Neural progenitor cell (in vitro differentiated cells): ENCODE data around the gene CYP2B6. TPM values are rescaled to one million over a fixed set of nuclear protein-coding genes. Genes with fewer than 3 reads are reported as not detected.
"Not testable (repeated sequence)": the region's sequence is repeated elsewhere in the genome, so short reads cannot be mapped to it uniquely, and the experiment has no call there.

Experiments used
- DNase-seq: peaks from one replicate; pipeline ENCODE4 v3.0.0-alpha.2; 2016; ENCODE audit warnings: low spot score
- H2AFZ ChIP-seq: fragments of 200-600 bp; sonication (generic); replicated peaks from 2 replicates; pipeline ENCODE4 v1.6.1; 2016; ENCODE audit warnings: antibody characterized with exemption
- H3F3A ChIP-seq: fragments of 200-600 bp; sonication (generic); 2 replicates; pipeline ENCODE4 v1.6.1; 2016; ENCODE audit warnings: antibody characterized with exemption, low read depth
- H3K27ac ChIP-seq: fragments of 200-600 bp; sonication (generic); 2 replicates; pipeline ENCODE4 v1.5.1; 2016; ENCODE audit warnings: mild to moderate bottlenecking
- H3K27me3 ChIP-seq: fragments of 200-600 bp; sonication (generic); 2 replicates; pipeline ENCODE4 v1.6.1; 2016; ENCODE audit warnings: mild to moderate bottlenecking, moderate library complexity
- H3K36me3 ChIP-seq: fragments of 200-600 bp; sonication (generic); 2 replicates; pipeline ENCODE4 v1.5.1; 2016
- H3K4me1 ChIP-seq: fragments of 200-600 bp; sonication (generic); 2 replicates; pipeline ENCODE4 v1.6.1; 2016; ENCODE audit warnings: mixed run types
- H3K4me2 ChIP-seq: fragments of 200-600 bp; sonication (generic); 2 replicates; pipeline ENCODE4 v1.6.1; 2016
- H3K4me3 ChIP-seq: fragments of 200-600 bp; sonication (generic); 2 replicates; pipeline ENCODE4 v1.5.1; 2016
- H3K79me2 ChIP-seq: fragments of 200-600 bp; sonication (generic); 2 replicates; pipeline ENCODE4 v1.6.1; 2016; ENCODE audit warnings: low read depth
- H3K9ac ChIP-seq: fragments of 200-600 bp; sonication (generic); 2 replicates; pipeline ENCODE4 v1.6.1; 2016
- H3K9me3 ChIP-seq: fragments of 200-600 bp; sonication (generic); 2 replicates; pipeline ENCODE4 v1.5.1; 2016; ENCODE audit warnings: low read depth
- H4K20me1 ChIP-seq: fragments of 200-600 bp; sonication (generic); 2 replicates; pipeline ENCODE4 v1.6.1; 2016; ENCODE audit warnings: low read depth
- H3K27ac Mint-ChIP-seq: 3 replicates; pipeline ENCODE4 v1.8.0; 2021; ENCODE audit warnings: mixed read lengths
- H3K27me3 Mint-ChIP-seq: 2 replicates; pipeline ENCODE4 v1.8.0; 2022; ENCODE audit warnings: low read depth, mild to moderate bottlenecking, inconsistent platforms, moderate library complexity, mixed read lengths; ENCODE audit not compliant: insufficient read depth
- H3K36me3 Mint-ChIP-seq: 3 replicates; pipeline ENCODE4 v1.8.0; 2021; ENCODE audit warnings: mixed read lengths
- H3K4me1 Mint-ChIP-seq: 3 replicates; pipeline ENCODE4 v1.8.0; 2021; ENCODE audit warnings: mixed read lengths
- H3K4me3 Mint-ChIP-seq: 3 replicates; pipeline ENCODE4 v1.8.0; 2021; ENCODE audit warnings: mild to moderate bottlenecking, moderate library complexity, mixed read lengths
- H3K9me3 Mint-ChIP-seq: 3 replicates; pipeline ENCODE4 v1.8.0; 2020; ENCODE audit warnings: mixed read lengths
- CTCF ChIP-seq: fragments of 200-600 bp; sonication (generic); IDR thresholded peaks from 2 replicates; pipeline ENCODE4 v1.5.1; 2017; ENCODE audit warnings: antibody characterized with exemption, mild to moderate bottlenecking
- EZH2 ChIP-seq: fragments of 200-600 bp; sonication (generic); IDR thresholded peaks from 2 replicates; pipeline ENCODE4 v1.6.1; 2017; ENCODE audit warnings: antibody characterized with exemption, mild to moderate bottlenecking, moderate library complexity
- EZH2phosphoT487 ChIP-seq: fragments of 200-600 bp; sonication (generic); IDR thresholded peaks from 2 replicates; pipeline ENCODE4 v1.6.1; 2017; ENCODE audit warnings: antibody characterized with exemption
- total RNA-seq: library from RNA; depleted of rRNA; stranded (reverse); fragments of >200 nt; gene quantifications from 2 replicates; pipeline ENCODE4 v1.2.3, GENCODE V29; 2015; ENCODE audit warnings: low replicate concordance

CYP2B6 gene
- total RNA-seq, 1 donor from 2014 or later = not detected

GRCh38 chr19:40995355-40995754 lies 4.3 kb downstream of the CYP2B6 start:
- H3K79me2 ChIP-seq = no peaks in the 10 kb centered on the region
- no peak for DNase-seq
- H3K27ac Mint-ChIP-seq = no peak overlapping the region

GRCh38 chr19:40999018-40999417 lies 7.9 kb downstream of the CYP2B6 start:
- not testable (repeated sequence) for H3K4me2 ChIP-seq, H3K79me2 ChIP-seq, H3K27me3 ChIP-seq, H3K9ac ChIP-seq, H3K27ac ChIP-seq, H3K9me3 Mint-ChIP-seq, H3K36me3 Mint-ChIP-seq, H3K9me3 ChIP-seq, H3K36me3 ChIP-seq, H3K4me1 Mint-ChIP-seq, H3K4me3 ChIP-seq, H2AFZ ChIP-seq, H3K27me3 Mint-ChIP-seq, DNase-seq, H3K27ac Mint-ChIP-seq, H4K20me1 ChIP-seq, H3K4me3 Mint-ChIP-seq, H3F3A ChIP-seq, H3K4me1 ChIP-seq

More at GRCh38 chr19:40995355-40995754, 4.3 kb downstream of the CYP2B6 start:
- no peaks in the 10 kb centered on the region for H3K9me3 ChIP-seq
- no peak overlapping the region for H3K4me3 ChIP-seq
- no peak overlapping the region for H3K4me3 Mint-ChIP-seq
- H3K9me3 Mint-ChIP-seq = no peaks in the 10 kb centered on the region
- H3K4me1 Mint-ChIP-seq = no peaks in the 10 kb centered on the region
- H3K27me3 Mint-ChIP-seq = peaks cover 2% of the 10 kb centered on the region
- no peak for TF ChIP-seq EZH2
- no peak for TF ChIP-seq EZH2phosphoT487
- TF ChIP-seq CTCF = no peak
- H3K27me3 ChIP-seq = no peaks in the 10 kb centered on the region
- no peaks in the 10 kb centered on the region for H3K36me3 ChIP-seq
- H3K27ac ChIP-seq = no peak overlapping the region
- no peak overlapping the region for H3K9ac ChIP-seq
- no peaks in the 10 kb centered on the region for H3K4me1 ChIP-seq
- H4K20me1 ChIP-seq = no peaks in the 10 kb centered on the region
- H3K4me2 ChIP-seq = no peak overlapping the region
- H3F3A ChIP-seq = no peaks in the 10 kb centered on the region
- no peaks in the 10 kb centered on the region for H3K36me3 Mint-ChIP-seq
- no peak overlapping the region for H2AFZ ChIP-seq

GRCh38 chr19:41000310-41000737 lies 9.2 kb downstream of the CYP2B6 start:
- H3F3A ChIP-seq = no peaks in the 10 kb centered on the region
- no peaks in the 10 kb centered on the region for H3K27me3 ChIP-seq
- no peak overlapping the region for H3K27ac ChIP-seq
- Mint-ChIP-seq H3K4me1 (no peaks in the 10 kb centered on the region), H3K4me3 (no peak overlapping the region), H3K9me3 (no peaks in the 10 kb centered on the region), H3K36me3 (no peaks in the 10 kb centered on the region), H3K27ac (no peak overlapping the region), H3K27me3 (peaks cover 5% of the 10 kb centered on the region)
- H3K4me3 ChIP-seq = no peak overlapping the region
- H3K9me3 ChIP-seq = no peaks in the 10 kb centered on the region
- no peaks in the 10 kb centered on the region for H3K79me2 ChIP-seq
- H2AFZ ChIP-seq = no peak overlapping the region
- H3K4me2 ChIP-seq = no peak overlapping the region
- no peak overlapping the region for H3K9ac ChIP-seq
- no peaks in the 10 kb centered on the region for H4K20me1 ChIP-seq
- no peaks in the 10 kb centered on the region for H3K36me3 ChIP-seq
- DNase-seq = no peak
- TF ChIP-seq CTCF = no peak
- no peak for TF ChIP-seq EZH2
- no peak for TF ChIP-seq EZH2phosphoT487
- no peaks in the 10 kb centered on the region for H3K4me1 ChIP-seq

- H3K27me3 ChIP-seq = no peaks in the 10 kb centered on the region
- no peak overlapping the region for H3K4me3 ChIP-seq
- TF ChIP-seq CTCF (peak; percentile 28), EZH2phosphoT487 (no peak), EZH2 (no peak)
- H3K27ac Mint-ChIP-seq = no peak overlapping the region
- H4K20me1 ChIP-seq = no peaks in the 10 kb centered on the region
- no peak overlapping the region for H3K9ac ChIP-seq
- peaks cover 7% of the 10 kb centered on the region for H3K27me3 Mint-ChIP-seq
- no peaks in the 10 kb centered on the region for H3K4me1 ChIP-seq
- no peaks in the 10 kb centered on the region for H3K9me3 Mint-ChIP-seq
- H3K79me2 ChIP-seq = no peaks in the 10 kb centered on the region
- no peaks in the 10 kb centered on the region for H3K36me3 Mint-ChIP-seq
- no peaks in the 10 kb centered on the region for H3K4me1 Mint-ChIP-seq
- peak; percentile 11 for DNase-seq
- H3F3A ChIP-seq = no peaks in the 10 kb centered on the region
- no peak overlapping the region for H3K27ac ChIP-seq
- no peak overlapping the region for H2AFZ ChIP-seq
- no peak overlapping the region for H3K4me2 ChIP-seq
- H3K36me3 ChIP-seq = no peaks in the 10 kb centered on the region
- H3K9me3 ChIP-seq = no peaks in the 10 kb centered on the region
- no peak overlapping the region for H3K4me3 Mint-ChIP-seq
These were observed 10.3 kb downstream of the CYP2B6 start for GRCh38 chr19:41001243-41001971.

- not testable (repeated sequence) for DNase-seq, H3K79me2 ChIP-seq, H3K36me3 ChIP-seq, H3K4me3 ChIP-seq, H3K9me3 Mint-ChIP-seq, H3K4me1 ChIP-seq, H3K4me3 Mint-ChIP-seq, H3K9ac ChIP-seq, H3K27ac Mint-ChIP-seq, H3K4me2 ChIP-seq, H3K9me3 ChIP-seq, H3K27ac ChIP-seq, H2AFZ ChIP-seq, H4K20me1 ChIP-seq, H3K36me3 Mint-ChIP-seq, H3K27me3 ChIP-seq, H3K4me1 Mint-ChIP-seq, H3F3A ChIP-seq
- peaks cover 10% of the 10 kb centered on the region for H3K27me3 Mint-ChIP-seq
These were observed 12.6 kb downstream of the CYP2B6 start for GRCh38 chr19:41003656-41004055.
